ENCODE measurements around the gene HHAT. TPM values are rescaled to one million over a fixed set of nuclear protein-coding genes. Genes with fewer than 3 reads are reported as not detected.

Gene HHAT
- polyA plus RNA-seq, 1 donor (not counting 4 experiments of a cell fraction or from before 2014, with no cell fraction given), result 3.8 TPM

- FAIRE-seq (no peak), DNase-seq (ENCODE audit: low read depth, low spot score) (no peak)
- no peaks in the 10 kb centered on the region for H4K20me1 ChIP-seq (ENCODE audit: control insufficient read depth, extremely low read depth, insufficient read depth, low read length)
- no peak overlapping the region for H3K9ac ChIP-seq (ENCODE audit: control insufficient read depth, extremely low read depth, insufficient read depth, low read length)
- H3K4me3 ChIP-seq (ENCODE audit: control insufficient read depth in 2 of 3, extremely low read depth in 1 of 3, insufficient read depth in 2 of 3, low read depth in 1 of 3, low read length in 3 of 3), result no peak overlapping the region
- no peaks in the 10 kb centered on the region for H3K9me3 ChIP-seq (ENCODE audit: control insufficient read depth, low read depth, low read length)
- H3K4me2 ChIP-seq (ENCODE audit: control insufficient read depth, extremely low read depth, insufficient read depth, low read depth, low read length), result no peak overlapping the region
- H3K4me1 ChIP-seq (ENCODE audit: control insufficient read depth, extremely low read depth, insufficient read depth, low read length), result peaks cover 9% of the 10 kb centered on the region
- no peaks in the 10 kb centered on the region for H3K36me3 ChIP-seq (ENCODE audit: control insufficient read depth in 2 of 2, extremely low read depth in 1 of 2, insufficient read depth in 2 of 2, low read length in 2 of 2)
- TF ChIP-seq EZH2 (IDR thresholded peaks at IDR 0.05; ENCODE audit: low read length) (no peak), CTCF (optimal IDR thresholded peaks at IDR 0.05 in 1 of 3, IDR thresholded peaks at IDR 0.05 in 1 of 3, conservative IDR thresholded peaks at IDR 0.05 in 1 of 3; ENCODE audit: extremely low read depth in 1 of 3, insufficient read depth in 2 of 3, low read length in 3 of 3) (no peak)
- H3K27ac ChIP-seq (ENCODE audit: control insufficient read depth, insufficient read depth, low read length), result no peak overlapping the region
- H3K79me2 ChIP-seq (ENCODE audit: control insufficient read depth, insufficient read depth, low read length), result no peaks in the 10 kb centered on the region
- no peaks in the 10 kb centered on the region for H3K9me1 ChIP-seq (ENCODE audit: control insufficient read depth, extremely low read depth, insufficient read depth, low read length)
- no peak overlapping the region for H2AFZ ChIP-seq (ENCODE audit: control insufficient read depth, low read length)
- H3K27me3 ChIP-seq (ENCODE audit: control insufficient read depth, extremely low read depth, insufficient read depth, low read length), result no peaks in the 10 kb centered on the region
- dilution Hi-C loops (cut with MboI; ENCODE audit: extremely low pct_ligation_motif_present, low sequenced_read_pairs), result no loop called here
Observed at GRCh38 chr1:210378736-210379135, 50.0 kb downstream of the HHAT start.

GRCh38 chr1:210381934-210382333 lies 53.2 kb downstream of the HHAT start:
- H3K27ac ChIP-seq (ENCODE audit: control insufficient read depth, insufficient read depth, low read length), result no peak overlapping the region
- H3K4me3 ChIP-seq (ENCODE audit: control insufficient read depth in 2 of 3, extremely low read depth in 1 of 3, insufficient read depth in 2 of 3, low read depth in 1 of 3, low read length in 3 of 3), result no peak overlapping the region
- TF ChIP-seq EZH2 (IDR thresholded peaks at IDR 0.05; ENCODE audit: low read length) (no peak), CTCF (optimal IDR thresholded peaks at IDR 0.05 in 1 of 3, IDR thresholded peaks at IDR 0.05 in 1 of 3, conservative IDR thresholded peaks at IDR 0.05 in 1 of 3; ENCODE audit: extremely low read depth in 1 of 3, insufficient read depth in 2 of 3, low read length in 3 of 3) (no peak)
- H3K79me2 ChIP-seq (ENCODE audit: control insufficient read depth, insufficient read depth, low read length), result no peaks in the 10 kb centered on the region
- no peaks in the 10 kb centered on the region for H3K9me3 ChIP-seq (ENCODE audit: control insufficient read depth, low read depth, low read length)
- FAIRE-seq (no peak), DNase-seq (ENCODE audit: low read depth, low spot score) (no peak)
- dilution Hi-C loops (cut with MboI; ENCODE audit: extremely low pct_ligation_motif_present, low sequenced_read_pairs), result no loop called here
- no peak overlapping the region for H3K9ac ChIP-seq (ENCODE audit: control insufficient read depth, extremely low read depth, insufficient read depth, low read length)
- no peaks in the 10 kb centered on the region for H3K9me1 ChIP-seq (ENCODE audit: control insufficient read depth, extremely low read depth, insufficient read depth, low read length)
- no peaks in the 10 kb centered on the region for H3K27me3 ChIP-seq (ENCODE audit: control insufficient read depth, extremely low read depth, insufficient read depth, low read length)
- no peak overlapping the region for H3K4me2 ChIP-seq (ENCODE audit: control insufficient read depth, extremely low read depth, insufficient read depth, low read depth, low read length)
- no peaks in the 10 kb centered on the region for H3K36me3 ChIP-seq (ENCODE audit: control insufficient read depth in 2 of 2, extremely low read depth in 1 of 2, insufficient read depth in 2 of 2, low read length in 2 of 2)
- no peaks in the 10 kb centered on the region for H4K20me1 ChIP-seq (ENCODE audit: control insufficient read depth, extremely low read depth, insufficient read depth, low read length)
- peaks cover 7% of the 10 kb centered on the region for H3K4me1 ChIP-seq (ENCODE audit: control insufficient read depth, extremely low read depth, insufficient read depth, low read length)
- H2AFZ ChIP-seq (ENCODE audit: control insufficient read depth, low read length), result no peak overlapping the region
